Measurements from ENCODE around the gene FATE1.

FATE1 gene

DNA sequence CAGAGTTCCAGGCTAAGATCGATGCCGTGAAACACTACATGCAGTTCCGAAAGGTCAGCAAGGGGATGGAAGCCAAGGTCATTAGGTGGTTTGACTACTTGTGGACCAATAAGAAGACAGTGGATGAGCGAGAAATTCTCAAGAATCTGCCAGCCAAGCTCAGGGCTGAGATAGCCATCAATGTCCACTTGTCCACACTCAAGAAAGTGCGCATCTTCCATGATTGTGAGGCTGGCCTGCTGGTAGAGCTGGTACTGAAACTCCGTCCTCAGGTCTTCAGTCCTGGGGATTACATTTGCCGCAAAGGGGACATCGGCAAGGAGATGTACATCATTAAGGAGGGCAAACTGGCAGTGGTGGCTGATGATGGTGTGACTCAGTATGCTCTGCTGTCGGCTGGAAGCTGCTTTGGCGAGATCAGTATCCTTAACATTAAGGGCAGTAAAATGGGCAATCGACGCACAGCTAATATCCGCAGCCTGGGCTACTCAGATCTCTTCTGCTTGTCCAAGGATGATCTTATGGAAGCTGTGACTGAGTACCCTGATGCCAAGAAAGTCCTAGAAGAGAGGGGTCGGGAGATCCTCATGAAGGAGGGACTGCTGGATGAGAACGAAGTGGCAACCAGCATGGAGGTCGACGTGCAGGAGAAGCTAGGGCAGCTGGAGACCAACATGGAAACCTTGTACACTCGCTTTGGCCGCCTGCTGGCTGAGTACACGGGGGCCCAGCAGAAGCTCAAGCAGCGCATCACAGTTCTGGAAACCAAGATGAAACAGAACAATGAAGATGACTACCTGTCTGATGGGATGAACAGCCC is 28.0 kb downstream of the FATE1 start:
- no peak for DNase-seq (ENCODE audit: low read depth in 2 of 2)

DNA sequence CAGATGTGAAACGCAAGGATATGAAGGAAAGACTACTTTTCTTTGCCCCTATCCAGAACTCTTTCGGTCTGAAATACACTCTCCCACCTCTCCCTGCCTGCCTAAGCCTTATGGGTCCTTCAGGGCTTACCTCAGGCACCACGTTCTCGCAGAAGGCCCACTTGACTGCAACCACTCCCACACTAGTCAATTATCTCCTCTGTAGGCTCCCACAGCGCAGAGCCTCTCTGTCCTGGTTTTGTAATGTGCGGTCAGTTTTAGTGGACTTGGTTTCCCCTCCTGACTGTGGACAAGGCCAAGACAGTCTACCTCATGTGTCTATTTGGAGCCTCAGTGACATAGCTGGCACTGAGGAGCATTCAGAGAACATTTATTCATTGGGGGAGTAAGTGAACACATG is 29.8 kb downstream of the FATE1 start:
- DNase-seq (ENCODE audit: low read depth in 2 of 2): no peak

DNA sequence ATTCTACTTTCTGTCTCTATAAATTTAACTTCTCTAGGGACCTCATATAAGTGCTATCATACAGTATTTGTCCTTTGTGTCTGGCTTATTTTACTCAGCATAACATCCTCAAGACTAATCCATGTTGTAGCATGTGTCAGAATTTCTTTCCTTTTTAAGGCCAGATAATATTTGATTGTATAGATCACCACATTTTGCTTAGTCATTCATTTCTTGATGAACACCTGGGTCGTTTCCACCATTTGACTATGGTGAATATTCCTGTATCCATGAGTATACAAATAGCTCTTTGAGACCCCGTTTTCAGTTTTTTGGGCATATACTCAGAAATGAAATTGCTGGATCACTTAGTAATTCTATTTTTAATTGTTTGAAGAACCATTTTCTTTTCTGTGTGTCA is 30.7 kb downstream of the FATE1 start:
- DNase-seq (ENCODE audit: low read depth in 2 of 2): no peak

- DNase-seq (ENCODE audit: low read depth in 2 of 2): no peak
These were observed 34.7 kb downstream of the FATE1 start for GRCh38 chrX:151750511-151750910.

DNA sequence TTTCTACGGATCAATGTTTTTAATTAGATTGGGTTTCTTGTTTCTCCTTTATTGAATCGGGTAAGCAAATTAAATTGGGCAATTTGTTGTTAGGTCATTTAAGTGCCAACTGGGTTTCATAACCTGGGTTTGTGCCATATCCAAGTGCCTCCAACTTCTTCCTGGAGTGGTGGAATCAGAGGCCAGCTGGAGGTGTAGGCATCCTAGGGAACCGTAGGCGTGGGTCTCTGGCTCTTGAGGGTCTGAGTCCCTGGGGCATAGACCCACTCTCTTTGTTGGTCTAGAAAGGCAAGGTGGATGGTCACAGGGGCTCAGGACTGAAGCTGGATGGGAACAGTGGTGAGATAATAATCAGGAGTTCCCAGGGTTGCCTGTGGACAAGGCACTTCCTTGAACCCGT is 37.0 kb downstream of the FATE1 start:
- no peak for DNase-seq (ENCODE audit: low read depth in 2 of 2)

DNA sequence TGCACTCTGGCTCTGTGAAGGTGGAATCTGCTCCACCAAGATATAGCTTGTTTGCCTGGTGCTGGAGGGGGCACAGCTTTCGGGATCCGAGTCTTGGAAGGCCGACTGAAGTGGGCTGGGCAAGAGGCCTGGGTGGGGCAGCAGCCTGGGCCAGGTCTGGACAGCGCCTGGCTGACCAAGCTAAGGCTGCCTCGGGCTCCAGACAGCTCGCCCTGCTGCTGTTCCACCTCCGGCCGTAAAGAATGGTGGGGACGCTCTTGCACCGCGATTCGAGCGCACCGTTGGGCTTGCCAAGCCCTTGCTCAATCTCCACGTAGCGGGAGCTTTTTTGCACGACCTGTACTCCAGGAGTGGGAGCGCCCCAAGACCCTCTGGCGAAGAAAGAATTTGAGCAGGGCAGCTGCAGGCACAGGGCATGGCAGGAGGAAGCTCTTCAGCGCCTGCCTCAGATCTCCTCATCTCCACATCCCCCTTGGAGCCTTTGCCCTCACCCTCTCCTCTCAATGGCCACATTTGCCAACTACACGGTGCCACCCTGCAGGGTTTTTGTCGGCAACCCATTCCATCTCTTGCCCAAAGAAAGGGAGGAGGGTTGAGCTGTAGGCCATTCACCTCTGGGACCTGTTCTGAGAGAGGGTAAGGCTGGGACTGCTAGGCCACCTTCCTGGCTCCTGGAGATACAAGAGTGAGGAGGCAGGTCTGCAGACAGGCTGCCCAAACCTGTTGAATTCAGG is 37.6 kb downstream of the FATE1 start:
- DNase-seq (ENCODE audit: low read depth in 2 of 2): no peak

- no peak for DNase-seq (ENCODE audit: low read depth in 2 of 2)
These were observed 38.2 kb downstream of the FATE1 start for GRCh38 chrX:151754047-151754429.

DNA sequence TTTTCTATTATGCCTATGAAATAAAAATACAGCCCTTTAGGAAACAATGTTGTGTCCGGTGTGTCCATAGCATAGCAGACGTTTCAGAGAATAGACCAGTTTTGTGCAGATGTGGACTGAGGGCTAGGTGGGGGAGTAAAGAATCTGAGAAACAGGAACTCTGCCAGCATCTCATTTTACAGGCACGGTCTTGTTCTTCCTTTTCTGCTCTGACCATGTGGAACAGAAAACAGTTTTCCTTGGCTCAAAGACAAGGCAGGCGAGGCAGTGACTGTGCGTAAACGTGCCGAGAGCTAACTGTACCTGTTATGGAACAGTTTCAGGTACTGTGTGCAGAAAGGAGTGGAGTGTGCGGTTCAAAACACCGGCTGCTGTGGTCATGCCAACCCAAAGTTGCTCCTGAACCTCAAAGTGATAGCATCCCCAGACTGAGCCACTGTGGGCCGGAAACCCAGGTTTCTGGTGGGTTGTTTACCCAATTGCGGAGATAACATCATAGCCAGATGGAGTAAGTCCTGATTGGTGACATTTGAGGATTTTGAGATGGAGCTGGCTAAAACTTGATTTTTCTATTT is 38.9 kb downstream of the FATE1 start:
- DNase-seq (ENCODE audit: low read depth in 2 of 2): no peak

DNA sequence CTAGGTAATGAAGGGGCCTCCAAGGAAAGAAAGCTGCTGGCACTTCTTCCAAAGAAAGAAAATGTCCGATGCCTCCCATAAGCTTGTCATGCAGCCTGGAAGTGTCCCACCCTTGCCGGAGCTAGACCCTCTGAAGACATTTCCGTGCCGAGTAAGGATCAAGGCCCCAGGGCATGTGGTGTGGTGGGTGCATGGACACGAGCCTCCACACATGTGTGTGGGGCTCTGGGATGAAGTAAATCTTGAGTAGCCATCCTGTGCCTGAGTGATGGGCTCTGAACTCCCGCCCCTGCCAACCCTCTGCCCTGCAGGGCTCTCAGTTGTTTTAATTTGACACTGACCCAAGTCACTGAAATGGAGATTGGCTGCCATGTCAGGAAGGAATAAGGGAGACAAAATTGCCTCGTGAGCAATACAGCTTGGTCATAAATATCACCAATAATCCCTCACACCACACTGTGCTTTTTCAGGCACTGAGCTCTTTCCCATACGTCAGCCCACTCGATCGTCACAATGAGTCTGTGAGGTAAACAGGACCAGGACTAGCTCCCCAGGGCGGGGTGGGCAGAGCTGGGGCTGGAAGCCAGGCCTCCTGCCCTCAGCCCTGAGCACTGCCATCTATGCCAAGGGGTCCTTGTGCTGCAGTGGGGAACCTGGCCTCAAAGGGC is 43.3 kb downstream of the FATE1 start:
- DNase-seq (ENCODE audit: low read depth in 2 of 2): no peak

GRCh38 chrX:151762802-151763201 is 47.0 kb downstream of the FATE1 start:
- DNase-seq (ENCODE audit: low read depth in 2 of 2): no peak

DNA sequence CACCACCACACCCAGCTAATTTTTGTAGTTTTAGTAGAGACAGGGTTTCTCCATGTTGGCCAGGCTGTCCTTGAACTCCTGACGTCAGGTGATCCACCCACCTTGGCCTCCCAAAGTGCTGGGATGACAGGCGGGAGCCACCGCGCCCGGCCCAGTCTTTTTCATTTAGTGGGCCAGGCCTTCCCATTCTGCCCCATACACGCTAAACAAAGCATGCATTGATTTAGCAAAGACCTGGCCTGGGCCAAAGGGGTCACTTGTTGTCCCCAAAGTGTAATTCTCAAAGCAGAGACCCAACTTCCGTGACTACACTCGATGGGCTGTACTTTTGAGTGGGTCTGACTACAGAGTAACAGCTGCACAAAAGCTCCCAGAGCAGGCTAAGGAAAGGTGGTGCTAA is 47.9 kb downstream of the FATE1 start:
- no peak for DNase-seq (ENCODE audit: low read depth in 2 of 2)

DNA sequence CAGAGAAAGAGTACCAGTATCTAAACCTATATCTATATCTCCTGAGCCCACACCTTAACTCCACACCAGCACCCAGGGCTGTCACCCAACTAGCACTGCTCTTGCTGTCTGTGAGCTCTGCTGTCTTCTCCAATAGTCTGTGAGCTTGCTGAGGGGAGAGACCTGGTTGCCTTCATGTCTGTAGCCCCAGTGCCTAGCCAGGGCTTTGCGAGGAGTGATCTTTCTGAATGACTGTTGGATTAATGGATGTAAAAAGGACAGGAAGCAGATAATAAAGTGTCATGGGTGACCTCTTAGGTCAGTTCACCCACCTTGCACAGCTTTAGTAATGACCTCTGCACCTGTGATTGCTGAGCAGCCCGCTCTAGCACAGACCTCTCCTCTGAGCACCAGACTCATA is 49.2 kb downstream of the FATE1 start:
- no peak for DNase-seq (ENCODE audit: low read depth in 2 of 2)

- DNase-seq (ENCODE audit: low read depth in 2 of 2): no peak
These were observed 55.9 kb downstream of the FATE1 start for GRCh38 chrX:151771726-151772125.
